NCI-H526 treated with DMSO at 0.1 percent for 48 hours (cell line): Measurements from ENCODE around the gene TMEM128.
"Not testable (repeated sequence)": the region's sequence is repeated elsewhere in the genome, so short reads cannot be mapped to it uniquely, and the experiment has no call there.

Source experiments
- DNase-seq: peaks from one replicate; lab custom pipeline; 2025; lab: John Stamatoyannopoulos, UW

Gene TMEM128

GRCh38 chr4:4195354-4195753 is 52.7 kb downstream of the TMEM128 start:
- no peak for DNase-seq

- not testable (repeated sequence) for DNase-seq
Measured at GRCh38 chr4:4188557-4188956, 59.5 kb downstream of the TMEM128 start.
